Measurements from ENCODE around the gene FLYWCH2. TPM values are rescaled to one million over a fixed set of nuclear protein-coding genes. Genes with fewer than 3 reads are reported as not detected.

Gene FLYWCH2
- total and polyA plus RNA-seq, 2 of the 13 experiments (the other 11 are each of a cell fraction or from before 2014, with no cell fraction given): 16.9 to 19.8 TPM

DNA sequence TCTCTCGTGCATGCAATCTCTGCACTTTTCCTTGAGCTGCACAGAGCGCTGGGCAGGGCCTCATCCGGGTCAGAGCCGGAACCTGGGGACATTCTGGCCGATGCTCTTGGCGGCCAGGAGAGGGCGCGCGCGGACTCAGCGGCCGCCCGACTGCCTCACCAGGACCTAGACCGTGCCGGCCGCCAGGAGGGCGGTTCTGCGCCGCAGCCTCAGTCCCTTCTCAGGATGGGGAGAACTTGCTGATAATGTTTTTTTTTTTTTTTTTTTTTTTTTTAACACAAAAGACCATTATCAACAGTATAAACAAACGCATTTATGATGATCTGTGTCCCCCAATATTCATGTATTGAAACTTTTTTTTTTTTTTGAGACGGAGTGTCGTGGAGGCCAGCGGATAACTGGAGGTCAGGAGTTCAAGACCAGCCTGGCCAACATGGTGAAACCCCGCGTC lies 8.1 kb upstream of the FLYWCH2 start (continued):
- TF ChIP-seq, protein P1, sequence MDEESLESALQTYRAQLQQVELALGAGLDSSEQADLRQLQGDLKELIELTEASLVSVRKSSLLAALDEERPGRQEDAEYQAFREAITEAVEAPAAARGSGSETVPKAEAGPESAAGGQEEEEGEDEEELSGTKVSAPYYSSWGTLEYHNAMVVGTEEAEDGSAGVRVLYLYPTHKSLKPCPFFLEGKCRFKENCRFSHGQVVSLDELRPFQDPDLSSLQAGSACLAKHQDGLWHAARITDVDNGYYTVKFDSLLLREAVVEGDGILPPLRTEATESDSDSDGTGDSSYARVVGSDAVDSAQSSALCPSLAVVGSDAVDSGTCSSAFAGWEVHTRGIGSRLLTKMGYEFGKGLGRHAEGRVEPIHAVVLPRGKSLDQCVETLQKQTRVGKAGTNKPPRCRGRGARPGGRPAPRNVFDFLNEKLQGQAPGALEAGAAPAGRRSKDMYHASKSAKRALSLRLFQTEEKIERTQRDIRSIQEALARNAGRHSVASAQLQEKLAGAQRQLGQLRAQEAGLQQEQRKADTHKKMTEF (CRISPR knock-in tag; IDR thresholded peaks at IDR 0.05): peak; percentile 43; the same call in 1 of the 2 replicates
- TF ChIP-seq CCDC6 (CRISPR knock-in tag; IDR thresholded peaks at IDR 0.05) (0 out of 2 replicates have a peak, but pooled peaks have one; percentile 32), KAT7 (CRISPR knock-in tag; IDR thresholded peaks at IDR 0.05; ENCODE audit: borderline replicate concordance) (peak; percentile 60; the same call in 1 of the 2 replicates), ZNF263 (CRISPR knock-in tag; IDR thresholded peaks at IDR 0.05) (no peak), CREB1 (IDR thresholded peaks at IDR 0.05) (no peak), CREB1 (CRISPR knock-in tag; IDR thresholded peaks at IDR 0.05) (no peak), TBL1XR1 (IDR thresholded peaks at IDR 0.05; ENCODE audit: borderline replicate concordance, low read length, partially characterized antibody) (no peak), ZNF7 (CRISPR knock-in tag; IDR thresholded peaks at IDR 0.05) (no peak), GABPB1 (CRISPR knock-in tag; IDR thresholded peaks at IDR 0.05) (peak; percentile 74), KDM2A (CRISPR knock-in tag; IDR thresholded peaks at IDR 0.05; ENCODE audit: borderline replicate concordance, low read depth) (peak; percentile 87), BCL6 (CRISPR knock-in tag; IDR thresholded peaks at IDR 0.05) (peak; percentile 21; the same call in 1 of the 2 replicates), ZBTB7B (CRISPR knock-in tag; IDR thresholded peaks at IDR 0.05) (peak; percentile 40; the same call in 1 of the 2 replicates), ZBTB7A (CRISPR knock-in tag; IDR thresholded peaks at IDR 0.05) (no peak)
- TF ChIP-seq, protein P2, sequence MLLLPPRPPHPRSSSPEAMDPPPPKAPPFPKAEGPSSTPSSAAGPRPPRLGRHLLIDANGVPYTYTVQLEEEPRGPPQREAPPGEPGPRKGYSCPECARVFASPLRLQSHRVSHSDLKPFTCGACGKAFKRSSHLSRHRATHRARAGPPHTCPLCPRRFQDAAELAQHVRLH (CRISPR knock-in tag; IDR thresholded peaks at IDR 0.05; ENCODE audit: borderline replicate concordance, low read depth): peak; percentile 66; the same call in 1 of the 2 replicates
- TF ChIP-seq, protein P3, sequence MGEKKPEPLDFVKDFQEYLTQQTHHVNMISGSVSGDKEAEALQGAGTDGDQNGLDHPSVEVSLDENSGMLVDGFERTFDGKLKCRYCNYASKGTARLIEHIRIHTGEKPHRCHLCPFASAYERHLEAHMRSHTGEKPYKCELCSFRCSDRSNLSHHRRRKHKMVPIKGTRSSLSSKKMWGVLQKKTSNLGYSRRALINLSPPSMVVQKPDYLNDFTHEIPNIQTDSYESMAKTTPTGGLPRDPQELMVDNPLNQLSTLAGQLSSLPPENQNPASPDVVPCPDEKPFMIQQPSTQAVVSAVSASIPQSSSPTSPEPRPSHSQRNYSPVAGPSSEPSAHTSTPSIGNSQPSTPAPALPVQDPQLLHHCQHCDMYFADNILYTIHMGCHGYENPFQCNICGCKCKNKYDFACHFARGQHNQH (CRISPR knock-in tag; IDR thresholded peaks at IDR 0.05): no peak
- TF ChIP-seq, protein P4, sequence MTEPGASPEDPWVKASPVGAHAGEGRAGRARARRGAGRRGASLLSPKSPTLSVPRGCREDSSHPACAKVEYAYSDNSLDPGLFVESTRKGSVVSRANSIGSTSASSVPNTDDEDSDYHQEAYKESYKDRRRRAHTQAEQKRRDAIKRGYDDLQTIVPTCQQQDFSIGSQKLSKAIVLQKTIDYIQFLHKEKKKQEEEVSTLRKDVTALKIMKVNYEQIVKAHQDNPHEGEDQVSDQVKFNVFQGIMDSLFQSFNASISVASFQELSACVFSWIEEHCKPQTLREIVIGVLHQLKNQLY (CRISPR knock-in tag; IDR thresholded peaks at IDR 0.05): no peak
- TF ChIP-seq, protein P5, sequence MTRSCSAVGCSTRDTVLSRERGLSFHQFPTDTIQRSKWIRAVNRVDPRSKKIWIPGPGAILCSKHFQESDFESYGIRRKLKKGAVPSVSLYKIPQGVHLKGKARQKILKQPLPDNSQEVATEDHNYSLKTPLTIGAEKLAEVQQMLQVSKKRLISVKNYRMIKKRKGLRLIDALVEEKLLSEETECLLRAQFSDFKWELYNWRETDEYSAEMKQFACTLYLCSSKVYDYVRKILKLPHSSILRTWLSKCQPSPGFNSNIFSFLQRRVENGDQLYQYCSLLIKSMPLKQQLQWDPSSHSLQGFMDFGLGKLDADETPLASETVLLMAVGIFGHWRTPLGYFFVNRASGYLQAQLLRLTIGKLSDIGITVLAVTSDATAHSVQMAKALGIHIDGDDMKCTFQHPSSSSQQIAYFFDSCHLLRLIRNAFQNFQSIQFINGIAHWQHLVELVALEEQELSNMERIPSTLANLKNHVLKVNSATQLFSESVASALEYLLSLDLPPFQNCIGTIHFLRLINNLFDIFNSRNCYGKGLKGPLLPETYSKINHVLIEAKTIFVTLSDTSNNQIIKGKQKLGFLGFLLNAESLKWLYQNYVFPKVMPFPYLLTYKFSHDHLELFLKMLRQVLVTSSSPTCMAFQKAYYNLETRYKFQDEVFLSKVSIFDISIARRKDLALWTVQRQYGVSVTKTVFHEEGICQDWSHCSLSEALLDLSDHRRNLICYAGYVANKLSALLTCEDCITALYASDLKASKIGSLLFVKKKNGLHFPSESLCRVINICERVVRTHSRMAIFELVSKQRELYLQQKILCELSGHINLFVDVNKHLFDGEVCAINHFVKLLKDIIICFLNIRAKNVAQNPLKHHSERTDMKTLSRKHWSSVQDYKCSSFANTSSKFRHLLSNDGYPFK (CRISPR knock-in tag; IDR thresholded peaks at IDR 0.05; ENCODE audit: borderline replicate concordance): no peak
- TF ChIP-seq, protein P6, sequence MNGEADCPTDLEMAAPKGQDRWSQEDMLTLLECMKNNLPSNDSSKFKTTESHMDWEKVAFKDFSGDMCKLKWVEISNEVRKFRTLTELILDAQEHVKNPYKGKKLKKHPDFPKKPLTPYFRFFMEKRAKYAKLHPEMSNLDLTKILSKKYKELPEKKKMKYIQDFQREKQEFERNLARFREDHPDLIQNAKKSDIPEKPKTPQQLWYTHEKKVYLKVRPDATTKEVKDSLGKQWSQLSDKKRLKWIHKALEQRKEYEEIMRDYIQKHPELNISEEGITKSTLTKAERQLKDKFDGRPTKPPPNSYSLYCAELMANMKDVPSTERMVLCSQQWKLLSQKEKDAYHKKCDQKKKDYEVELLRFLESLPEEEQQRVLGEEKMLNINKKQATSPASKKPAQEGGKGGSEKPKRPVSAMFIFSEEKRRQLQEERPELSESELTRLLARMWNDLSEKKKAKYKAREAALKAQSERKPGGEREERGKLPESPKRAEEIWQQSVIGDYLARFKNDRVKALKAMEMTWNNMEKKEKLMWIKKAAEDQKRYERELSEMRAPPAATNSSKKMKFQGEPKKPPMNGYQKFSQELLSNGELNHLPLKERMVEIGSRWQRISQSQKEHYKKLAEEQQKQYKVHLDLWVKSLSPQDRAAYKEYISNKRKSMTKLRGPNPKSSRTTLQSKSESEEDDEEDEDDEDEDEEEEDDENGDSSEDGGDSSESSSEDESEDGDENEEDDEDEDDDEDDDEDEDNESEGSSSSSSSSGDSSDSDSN (CRISPR knock-in tag; IDR thresholded peaks at IDR 0.05): peak; percentile 34; the same call in 1 of the 2 replicates
- TF ChIP-seq, protein P7, sequence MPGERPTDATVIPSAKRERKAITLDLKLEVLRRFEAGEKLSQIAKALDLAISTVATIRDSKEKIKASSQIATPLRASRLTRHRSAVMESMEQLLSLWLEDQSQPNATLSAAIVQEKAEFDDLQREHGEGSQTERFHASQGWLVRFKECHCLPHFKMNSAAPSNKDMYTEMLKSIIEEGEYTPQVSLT (CRISPR knock-in tag; IDR thresholded peaks at IDR 0.05; ENCODE audit: borderline replicate concordance, low read depth): no peak

Measured in HepG2 (cell line).